CD4-positive, alpha-beta memory T cell (primary cell): ENCODE data around the gene C9orf152. TPM values are rescaled to one million over a fixed set of nuclear protein-coding genes. Genes with fewer than 3 reads are reported as not detected.

Experiments
- CTCF ChIA-PET: fragments of 350-600 bp; sonication (Branson Sonifier 250); formaldehyde crosslinking; loops from one replicate; lab custom pipeline; 2021; ENCODE audit warnings: inconsistent platforms; ENCODE audit not compliant: partially characterized antibody; lab: Charles Lee
- POLR2A ChIA-PET: fragments of 350-600 bp; sonication (Branson Sonifier 250); formaldehyde crosslinking; loops from one replicate; lab custom pipeline; 2021; ENCODE audit not compliant: partially characterized antibody; lab: Charles Lee
- DNase-seq, 5 donors: peaks; one replicate each; pipeline versions ENCODE4 v3.0.0 to v3.0.0-alpha.2; 2020 to 2022; ENCODE audit warnings: mixed read lengths in 1 of 5
- H3K27ac ChIP-seq: one replicate; pipeline ENCODE4 v1.7.0; 2013; ENCODE audit warnings: low read depth, low read length
- H3K27me3 ChIP-seq: 2 replicates; pipeline ENCODE4 v1.7.0; 2013; ENCODE audit warnings: mild to moderate bottlenecking, low read length, moderate library complexity; ENCODE audit not compliant: insufficient read depth
- H3K36me3 ChIP-seq: 2 replicates; pipeline ENCODE4 v1.7.0; 2013; ENCODE audit warnings: mild to moderate bottlenecking, low read length, moderate library complexity; ENCODE audit not compliant: insufficient read depth
- H3K4me1 ChIP-seq: 2 replicates; pipeline ENCODE4 v1.7.0; 2013; ENCODE audit warnings: mild to moderate bottlenecking, low read length, moderate library complexity; ENCODE audit not compliant: insufficient read depth
- H3K4me3 ChIP-seq, 2 donors: one replicate each; pipeline ENCODE4 v1.7.0; 2013; ENCODE audit warnings: low read length in 2 of 2, mild to moderate bottlenecking in 1 of 2
- H3K9me3 ChIP-seq, 2 donors: one replicate each; pipeline ENCODE4 v1.7.0; 2013; ENCODE audit warnings: low read length in 2 of 2, control low read depth in 1 of 2; ENCODE audit not compliant: control insufficient read depth in 1 of 2
- H3K27ac Mint-ChIP-seq, 7 donors: one replicate each; pipeline ENCODE4 v1.8.0; 2020 to 2021; ENCODE audit warnings: mixed read lengths in 7 of 7, mild to moderate bottlenecking in 6 of 7, inconsistent platforms in 3 of 7, moderate library complexity in 3 of 7
- H3K27me3 Mint-ChIP-seq, 2 donors: one replicate each; pipeline ENCODE4 v1.8.0; 2020 to 2021; ENCODE audit warnings: mixed read lengths in 2 of 2
- H3K36me3 Mint-ChIP-seq, 2 donors: one replicate each; pipeline ENCODE4 v1.8.0; 2020 to 2021; ENCODE audit warnings: mixed read lengths in 2 of 2, inconsistent platforms in 1 of 2, mild to moderate bottlenecking in 1 of 2
- H3K4me1 Mint-ChIP-seq, 4 donors: one replicate each; pipeline ENCODE4 v1.8.0; 2020 to 2021; ENCODE audit warnings: mixed read lengths in 4 of 4, mild to moderate bottlenecking in 1 of 4
- H3K4me3 Mint-ChIP-seq, 8 donors: one replicate each; pipeline ENCODE4 v1.8.0; 2020 to 2021; ENCODE audit warnings: mixed read lengths in 8 of 8, mild to moderate bottlenecking in 7 of 8, moderate library complexity in 6 of 8, inconsistent platforms in 3 of 8
- H3K9me3 Mint-ChIP-seq, 8 donors: one replicate each; pipeline ENCODE4 v1.8.0; 2020 to 2021; ENCODE audit warnings: mixed read lengths in 8 of 8, mild to moderate bottlenecking in 5 of 8, inconsistent platforms in 3 of 8, moderate library complexity in 1 of 8
- intact Hi-C: fragments of 100-400 bp; cut with micrococcal nuclease; formaldehyde crosslinking; loops from one replicate; pipeline ENCODE4 v1.15.1; 2023
- polyA plus RNA-seq, 2 donors: library from polyadenylated mRNA; unstranded; fragments of 300-500 nt; fragmentation: Illumina TruSeq; gene quantifications; one replicate each; pipeline ENCODE4 v1.2.3, GENCODE V29; 2021
- total RNA-seq, 2 experiments: library from RNA; stranded (reverse); gene quantifications; one replicate each; pipeline ENCODE4 v1.2.3, GENCODE V29; 2021

The C9orf152 gene
- total and polyA plus RNA-seq, 4 experiments from 2014 or later, result not detected

DNA sequence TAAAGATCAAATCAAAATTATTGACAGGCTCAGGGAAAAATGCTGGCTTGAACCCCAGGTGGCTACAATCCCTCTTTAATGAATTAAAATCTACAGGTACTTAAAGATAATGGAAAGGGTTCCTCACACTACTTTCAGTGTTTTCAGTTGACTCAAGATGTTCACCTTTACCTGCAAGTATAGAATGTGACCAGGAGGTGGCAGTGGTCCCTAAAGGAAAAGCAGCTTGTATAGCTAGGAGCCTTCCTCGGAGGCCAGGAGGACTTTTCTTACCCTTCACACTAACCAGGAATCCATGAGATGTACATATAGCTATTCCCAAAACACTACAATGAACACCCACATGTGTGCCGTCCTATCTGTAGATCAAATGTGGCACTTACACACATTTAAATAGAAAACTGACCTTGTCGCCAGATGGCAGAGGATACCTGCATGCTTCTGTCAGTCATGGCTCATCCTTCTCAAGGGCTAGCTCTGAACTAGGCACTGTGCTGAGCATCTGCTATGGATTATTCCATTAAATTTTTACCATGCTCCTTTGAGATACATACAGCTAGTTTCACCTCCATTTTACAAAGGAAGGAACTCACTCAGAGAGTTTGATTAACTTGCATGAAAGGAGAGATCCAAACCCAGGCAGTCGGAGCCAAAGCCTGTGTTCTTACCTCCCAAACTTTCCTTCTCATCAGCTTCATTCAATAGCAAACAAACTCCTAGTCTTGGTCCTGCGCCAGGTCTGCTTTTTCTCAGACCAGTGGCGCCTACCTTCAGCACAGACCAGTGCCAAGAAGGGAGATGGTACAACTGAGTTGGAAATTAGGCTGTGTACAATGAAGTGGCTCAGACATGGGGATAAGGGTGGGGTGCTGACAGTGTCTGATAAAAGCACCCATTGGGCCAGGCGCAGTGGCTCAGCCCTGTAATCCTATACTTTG lies 24.5 kb downstream of the C9orf152 start:
- H3K27ac ChIP-seq, result no peak overlapping the region
- H3K27ac Mint-ChIP-seq, result peak overlapping the region in 1 of 7 donors; percentile 32
- H3K4me3 ChIP-seq, result no peak overlapping the region
- H3K36me3 Mint-ChIP-seq, result no peaks in the 10 kb centered on the region
- H3K27me3 Mint-ChIP-seq, result peaks cover 0 to 3% of the 10 kb centered on the region in 2 donors
- H3K36me3 ChIP-seq, result no peaks in the 10 kb centered on the region
- H3K4me1 Mint-ChIP-seq, result peaks cover 0 to 7% (median 0%) of the 10 kb centered on the region in 4 donors
- ChIA-PET CTCF (interaction anchor here (0.7 to 5.9 kb wide), 26 partner anchors 9 to 1117 kb away, joined by 3 to 58 read pairs (median 4); no protein-coding TSS in a partner anchor), POLR2A (no interaction called here)
- H3K27me3 ChIP-seq, result no peaks in the 10 kb centered on the region
- intact Hi-C loops, result loop anchor here (1.0 kb wide), 1 partner anchor 34 kb away; no protein-coding TSS in a partner anchor
- peak in 4 of 5 donors; percentile 25 to 43 (median 40) for DNase-seq
- H3K9me3 Mint-ChIP-seq, result peaks cover 0 to 6% (median 0%) of the 10 kb centered on the region in 8 donors
- no peaks in the 10 kb centered on the region for H3K4me1 ChIP-seq
- no peak overlapping the region for H3K4me3 Mint-ChIP-seq
- no peaks in the 10 kb centered on the region for H3K9me3 ChIP-seq

DNA sequence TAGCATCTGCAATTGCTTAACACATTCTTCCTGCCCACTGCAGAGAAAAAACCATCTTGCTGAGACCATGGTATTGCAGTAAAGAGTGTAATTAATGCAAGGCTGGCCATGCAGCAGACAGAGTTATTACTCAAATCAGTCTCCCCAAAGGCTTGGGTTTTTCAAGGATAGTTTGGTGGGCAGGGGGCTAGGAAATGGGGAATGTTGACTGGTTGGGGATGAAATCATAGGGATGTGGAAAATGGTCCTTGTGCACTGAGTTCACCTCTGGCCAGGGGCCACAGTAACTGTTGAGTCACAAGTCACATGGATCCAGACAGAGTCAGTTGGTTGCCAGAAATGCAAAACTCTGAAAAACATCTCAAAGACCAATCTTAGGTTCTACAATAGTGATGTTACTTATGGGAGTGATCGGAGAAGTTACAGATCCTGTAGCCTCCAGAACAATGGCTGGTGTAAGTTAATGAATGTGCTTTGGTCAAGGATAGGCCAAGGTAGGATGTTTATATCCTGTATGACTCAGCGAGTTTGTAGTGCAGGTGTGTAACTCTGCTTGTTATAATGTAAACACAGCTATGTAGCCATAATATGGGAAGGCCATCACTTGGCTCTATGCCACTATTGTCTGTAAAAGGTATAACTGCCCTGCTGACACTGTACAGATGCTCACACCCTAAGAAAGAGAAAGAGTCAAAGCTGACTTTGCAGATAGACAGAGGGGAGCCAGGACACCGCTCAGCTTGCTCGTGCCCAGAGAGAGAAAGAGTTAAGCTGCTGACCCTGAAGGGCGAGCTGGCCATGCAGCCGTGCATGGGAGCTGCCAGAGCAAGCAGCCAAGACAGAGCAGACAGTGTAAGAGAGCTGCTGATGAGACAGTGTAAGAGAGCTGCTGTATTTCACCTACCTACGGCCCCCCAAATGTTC lies 27.2 kb downstream of the C9orf152 start:
- CTCF ChIA-PET, result interaction anchor here (0.8 to 3.8 kb wide), 9 partner anchors 8 to 443 kb away, joined by 3 to 21 read pairs (median 4); no protein-coding TSS in a partner anchor
- intact Hi-C loops, result no loop called here

GRCh38 chr9:110179734-110180133 lies 28.2 kb downstream of the C9orf152 start:
- no peaks in the 10 kb centered on the region for H3K9me3 ChIP-seq
- peaks cover 0 to 7% of the 10 kb centered on the region in 2 donors for H3K27me3 Mint-ChIP-seq
- intact Hi-C loops, result no loop called here
- no peak overlapping the region for H3K4me3 ChIP-seq
- H3K27ac ChIP-seq, result no peak overlapping the region
- H3K4me1 Mint-ChIP-seq, result peaks cover 0 to 7% (median 0%) of the 10 kb centered on the region in 4 donors
- no peak for DNase-seq
- H3K36me3 Mint-ChIP-seq, result no peaks in the 10 kb centered on the region
- H3K27me3 ChIP-seq, result no peaks in the 10 kb centered on the region
- H3K4me3 Mint-ChIP-seq, result no peak overlapping the region
- H3K9me3 Mint-ChIP-seq, result peaks cover 0 to 6% (median 0%) of the 10 kb centered on the region in 8 donors
- ChIA-PET CTCF (interaction anchor here (1.0 to 2.9 kb wide), 6 partner anchors 9 to 39 kb away, joined by 3 to 17 read pairs (median 4); no protein-coding TSS in a partner anchor), POLR2A (no interaction called here)
- H3K4me1 ChIP-seq, result no peaks in the 10 kb centered on the region
- H3K36me3 ChIP-seq, result no peaks in the 10 kb centered on the region
- no peak overlapping the region for H3K27ac Mint-ChIP-seq

More for the DNA sequence above, 27.2 kb downstream of the C9orf152 start:
- no peak overlapping the region for H3K27ac ChIP-seq
- Mint-ChIP-seq H3K4me1 (peaks cover 0 to 7% (median 0%) of the 10 kb centered on the region in 4 donors), H3K9me3 (peaks cover 0 to 6% (median 0%) of the 10 kb centered on the region in 8 donors), H3K27ac (no peak overlapping the region), H3K4me3 (no peak overlapping the region), H3K36me3 (no peaks in the 10 kb centered on the region), H3K27me3 (peaks cover 0 to 7% of the 10 kb centered on the region in 2 donors)
- no peaks in the 10 kb centered on the region for H3K36me3 ChIP-seq
- POLR2A ChIA-PET, result no interaction called here
- no peaks in the 10 kb centered on the region for H3K9me3 ChIP-seq
- no peaks in the 10 kb centered on the region for H3K4me1 ChIP-seq
- H3K4me3 ChIP-seq, result no peak overlapping the region
- no peaks in the 10 kb centered on the region for H3K27me3 ChIP-seq
- no peak for DNase-seq

GRCh38 chr9:110178281-110178680 lies 29.7 kb downstream of the C9orf152 start:
- H3K9me3 Mint-ChIP-seq, result peaks cover 0 to 6% (median under 1%) of the 10 kb centered on the region in 8 donors
- Histone ChIP-seq H3K36me3 (no peaks in the 10 kb centered on the region), H3K4me3 (no peak overlapping the region), H3K27me3 (no peaks in the 10 kb centered on the region), H3K4me1 (no peaks in the 10 kb centered on the region), H3K27ac (no peak overlapping the region), H3K9me3 (no peaks in the 10 kb centered on the region)
- intact Hi-C loops, result no loop called here
- CTCF ChIA-PET, result interaction anchor here (1.5 to 1.7 kb wide), 2 partner anchors 11 to 13 kb away, joined by 3 to 4 read pairs; no protein-coding TSS in a partner anchor
- H3K27ac Mint-ChIP-seq, result no peak overlapping the region
- peaks cover 3 to 9% (median 5%) of the 10 kb centered on the region in 4 donors for H3K4me1 Mint-ChIP-seq
- peaks cover 0 to 5% of the 10 kb centered on the region in 2 donors for H3K27me3 Mint-ChIP-seq
- POLR2A ChIA-PET, result no interaction called here
- no peak for DNase-seq
- H3K36me3 Mint-ChIP-seq, result no peaks in the 10 kb centered on the region
- H3K4me3 Mint-ChIP-seq, result no peak overlapping the region

GRCh38 chr9:110175275-110175968 lies 32.5 kb downstream of the C9orf152 start:
- Mint-ChIP-seq H3K9me3 (peaks cover 0 to 2% (median 0%) of the 10 kb centered on the region in 8 donors), H3K36me3 (peaks cover 0 to under 1% of the 10 kb centered on the region in 2 donors)
- CTCF ChIA-PET, result interaction anchor here (1.4 kb wide), 1 partner anchor 13 kb away, joined by 4 read pairs; no protein-coding TSS in a partner anchor

DNA sequence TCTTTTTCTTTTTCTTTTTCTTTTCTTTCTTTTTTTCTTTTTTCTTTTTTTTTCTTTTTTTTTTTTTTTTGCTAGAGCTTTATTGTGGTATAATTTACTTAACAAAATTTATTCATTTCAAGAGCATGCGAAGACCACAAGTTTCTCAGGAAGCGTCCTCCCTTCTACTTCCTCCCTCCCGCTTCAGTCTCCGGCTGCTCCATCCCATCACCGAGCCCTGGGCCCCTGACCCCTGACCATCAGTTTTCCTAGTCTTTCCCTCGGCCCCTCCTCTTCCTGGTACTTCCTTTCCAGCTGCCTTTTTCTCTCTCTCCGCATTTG lies 34.7 kb downstream of the C9orf152 start:
- intact Hi-C loops, result no loop called here
- Histone ChIP-seq H3K27me3 (no peaks in the 10 kb centered on the region), H3K9me3 (no peaks in the 10 kb centered on the region), H3K27ac (no peak overlapping the region), H3K36me3 (no peaks in the 10 kb centered on the region), H3K4me1 (no peaks in the 10 kb centered on the region), H3K4me3 (no peak overlapping the region)
- Mint-ChIP-seq H3K27me3 (peaks cover 0 to 4% of the 10 kb centered on the region in 2 donors), H3K36me3 (peaks cover 2 to 13% of the 10 kb centered on the region in 2 donors), H3K4me1 (peaks cover 4 to 8% (median 6%) of the 10 kb centered on the region in 4 donors), H3K9me3 (peaks cover 0 to 2% (median 0%) of the 10 kb centered on the region in 8 donors), H3K27ac (peak overlapping the region in 1 of 7 donors; percentile 42), H3K4me3 (peak overlapping the region in 7 of 8 donors; percentile 23 to 64 (median 50))
- POLR2A ChIA-PET, result no interaction called here
- DNase-seq, result no peak
- CTCF ChIA-PET, result interaction anchor here (0.8 to 3.2 kb wide), 4 partner anchors 10 to 25 kb away, joined by 3 to 21 read pairs (median 3); no protein-coding TSS in a partner anchor

More at GRCh38 chr9:110175275-110175968, 32.5 kb downstream of the C9orf152 start:
- Histone ChIP-seq H3K9me3 (no peaks in the 10 kb centered on the region), H3K36me3 (no peaks in the 10 kb centered on the region), H3K4me3 (no peak overlapping the region), H3K27ac (no peak overlapping the region), H3K4me1 (no peaks in the 10 kb centered on the region), H3K27me3 (no peaks in the 10 kb centered on the region)
- peaks cover 0 to 4% of the 10 kb centered on the region in 2 donors for H3K27me3 Mint-ChIP-seq
- H3K4me1 Mint-ChIP-seq, result peaks cover 4 to 8% (median 6%) of the 10 kb centered on the region in 4 donors
- no peak for DNase-seq
- no peak overlapping the region for H3K4me3 Mint-ChIP-seq
- no peak overlapping the region for H3K27ac Mint-ChIP-seq
- POLR2A ChIA-PET, result no interaction called here
- intact Hi-C loops, result no loop called here
